ENCODE results near the gene CEBPZOS.

Gene CEBPZOS

GRCh38 chr2:37244755-37245154 is 48.5 kb downstream of the CEBPZOS start:
- no peak for DNase-seq (ENCODE audit: extremely low spot score)
- ChIA-PET POLR2A (no interaction called here), CTCF (no interaction called here)
- TF ChIP-seq ZNF384 (IDR thresholded peaks at IDR 0.05) (no peak), SUZ12 (IDR thresholded peaks at IDR 0.05) (no peak), SP1 (IDR thresholded peaks at IDR 0.05) (no peak), CTBP1 (IDR thresholded peaks at IDR 0.05; ENCODE audit: borderline replicate concordance) (no peak), FOXM1 (IDR thresholded peaks at IDR 0.05; ENCODE audit: borderline replicate concordance) (no peak), ELF4 (IDR thresholded peaks at IDR 0.05) (no peak), ARNT (IDR thresholded peaks at IDR 0.05) (no peak), NFRKB (IDR thresholded peaks at IDR 0.05) (no peak), L3MBTL2 (conservative IDR thresholded peaks at IDR 0.05) (no peak), BHLHE40 (IDR thresholded peaks at IDR 0.05; ENCODE audit: borderline replicate concordance) (no peak), LEF1 (IDR thresholded peaks at IDR 0.05; ENCODE audit: borderline replicate concordance) (no peak), FOXA1 (IDR thresholded peaks at IDR 0.05) (no peak)

GRCh38 chr2:37246205-37246604 is 49.9 kb downstream of the CEBPZOS start:
- TF ChIP-seq NFRKB (IDR thresholded peaks at IDR 0.05) (no peak), ARNT (IDR thresholded peaks at IDR 0.05) (no peak), SUZ12 (IDR thresholded peaks at IDR 0.05) (no peak), PKNOX1 (IDR thresholded peaks at IDR 0.05) (no peak), CTBP1 (IDR thresholded peaks at IDR 0.05; ENCODE audit: borderline replicate concordance) (no peak), ELF4 (IDR thresholded peaks at IDR 0.05) (no peak), L3MBTL2 (conservative IDR thresholded peaks at IDR 0.05) (no peak), FOXA1 (IDR thresholded peaks at IDR 0.05) (no peak), TARDBP (IDR thresholded peaks at IDR 0.05) (no peak), SP1 (IDR thresholded peaks at IDR 0.05) (no peak), FOXM1 (IDR thresholded peaks at IDR 0.05; ENCODE audit: borderline replicate concordance) (no peak), ZNF384 (IDR thresholded peaks at IDR 0.05) (no peak), LEF1 (IDR thresholded peaks at IDR 0.05; ENCODE audit: borderline replicate concordance) (no peak), BHLHE40 (IDR thresholded peaks at IDR 0.05; ENCODE audit: borderline replicate concordance) (no peak)
- POLR2A ChIA-PET: no interaction called here
- no peak for DNase-seq (ENCODE audit: extremely low spot score)
- CTCF ChIA-PET: interaction anchor here (0.7 kb wide), 1 partner anchor 1258 kb away, joined by 3 read pairs; no protein-coding TSS in a partner anchor

GRCh38 chr2:37250869-37251740 is 54.8 kb downstream of the CEBPZOS start:
- POLR2A ChIA-PET: interaction anchor here (1.0 kb wide), 1 partner anchor 20 kb away, joined by 3 read pairs; the partner anchor contains the start of genes CEBPZ and NDUFAF7
- CTCF ChIA-PET: no interaction called here

More at GRCh38 chr2:37250869-37251740, 54.8 kb downstream of the CEBPZOS start:
- no peak for TF ChIP-seq LEF1 (IDR thresholded peaks at IDR 0.05; ENCODE audit: borderline replicate concordance)
- TF ChIP-seq FOXA1 (IDR thresholded peaks at IDR 0.05): no peak
- no peak for TF ChIP-seq SP1 (IDR thresholded peaks at IDR 0.05)
- no peak for TF ChIP-seq L3MBTL2 (conservative IDR thresholded peaks at IDR 0.05)
- no peak for TF ChIP-seq FOXK2 (IDR thresholded peaks at IDR 0.05)
- TF ChIP-seq CTBP1 (IDR thresholded peaks at IDR 0.05; ENCODE audit: borderline replicate concordance): no peak
- TF ChIP-seq BHLHE40 (IDR thresholded peaks at IDR 0.05; ENCODE audit: borderline replicate concordance): no peak
- TF ChIP-seq ZNF384 (IDR thresholded peaks at IDR 0.05): no peak
- no peak for TF ChIP-seq ARNT (IDR thresholded peaks at IDR 0.05)
- TF ChIP-seq SUZ12 (IDR thresholded peaks at IDR 0.05): no peak
- TF ChIP-seq HDGF (IDR thresholded peaks at IDR 0.05; ENCODE audit: borderline replicate concordance): no peak
- no peak for TF ChIP-seq ELF4 (IDR thresholded peaks at IDR 0.05)
- TF ChIP-seq NFRKB (IDR thresholded peaks at IDR 0.05): no peak
- no peak for TF ChIP-seq TARDBP (IDR thresholded peaks at IDR 0.05)
- TF ChIP-seq FOXM1 (IDR thresholded peaks at IDR 0.05; ENCODE audit: borderline replicate concordance): no peak
- no peak for TF ChIP-seq PKNOX1 (IDR thresholded peaks at IDR 0.05)
- DNase-seq (ENCODE audit: extremely low spot score): no peak

Measured in HEK293T (cell line).